Measurements from ENCODE around the gene RNF214. TPM values are rescaled to one million over a fixed set of nuclear protein-coding genes. Genes with fewer than 3 reads are reported as not detected.

Gene RNF214
- 9.4 to 13.9 TPM (median 12.1 TPM) in 5 replicates for total RNA-seq (2022; extraction: Qiagen RNA extraction)

DNA sequence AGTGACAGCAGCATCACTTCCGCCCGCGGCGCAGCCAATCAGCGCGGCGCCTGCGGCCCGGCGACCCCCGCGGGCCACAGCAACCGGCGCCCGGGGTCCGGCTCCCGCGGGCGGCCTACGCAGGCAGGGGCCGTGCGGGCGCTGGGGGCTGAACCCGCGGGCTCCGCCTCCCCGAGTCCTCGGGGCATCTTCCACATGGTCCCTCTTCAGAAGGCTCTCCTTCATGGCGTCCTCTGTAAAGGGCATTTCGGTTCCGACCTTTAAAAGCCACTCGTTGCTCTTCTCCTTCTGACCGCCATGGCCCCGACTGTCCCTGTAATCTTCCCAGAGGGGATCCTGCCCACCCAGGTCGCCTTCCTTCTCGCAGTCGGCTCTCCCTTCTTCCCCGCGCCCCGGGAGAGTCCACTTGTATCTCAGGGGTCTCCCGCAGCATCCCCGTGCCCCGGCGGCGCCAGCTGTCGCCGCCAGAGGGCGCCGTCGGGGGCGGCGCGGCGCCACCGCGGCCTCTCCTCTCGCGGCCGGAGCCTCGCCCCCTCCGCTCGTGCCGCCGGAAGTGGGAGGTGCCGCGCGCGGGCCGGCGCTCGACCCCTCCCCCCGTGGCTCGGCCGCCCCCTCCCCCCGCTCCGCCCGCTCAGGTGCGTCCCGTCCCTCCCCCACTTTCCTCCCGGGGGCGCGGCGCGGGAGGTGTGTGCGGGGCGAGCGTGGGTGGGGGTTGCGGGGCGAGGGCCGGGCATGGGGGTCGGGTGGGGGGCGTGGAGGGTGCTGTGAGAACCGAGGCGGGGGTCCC, at the start of gene RNF214:
TSS of gene RNF214 (plus strand) at position 580 of the 787 bp plus-strand sequence. CDS start 1,602 bp downstream, outside the sequence.

GRCh38 chr11:117199053-117199915, 33.2 kb upstream of the RNF214 start, which contains the start of gene TAGLN:
Gene TAGLN, plus strand, starts transcription at chr11:117199370. Its CDS starts 3,644 bp downstream, at chr11:117203014.

DNA sequence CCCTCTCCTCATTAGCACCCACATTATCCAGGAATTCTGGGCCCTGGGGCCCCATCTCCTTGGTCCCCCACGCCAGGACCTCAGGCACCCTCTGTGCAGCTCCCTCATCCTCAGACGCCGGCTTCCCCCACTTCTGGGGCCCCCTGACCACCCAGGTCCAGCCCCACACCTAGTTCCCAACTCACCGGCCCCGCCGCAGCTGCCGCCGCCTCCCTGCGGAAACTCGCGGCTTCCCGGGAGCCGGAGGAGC, 704 bp upstream of the RNF214 start, which contains the start of gene PCSK7:
TSS of gene PCSK7 (minus strand) at position 232 of the 250 bp plus-strand sequence. CDS start 2,229 bp downstream, outside the sequence.

GRCh38 chr11:117290809-117291396, 58.4 kb downstream of the RNF214 start, which contains the start of gene BACE1-AS:
Gene BACE1-AS, plus strand, starts transcription at chr11:117291346.

DNA sequence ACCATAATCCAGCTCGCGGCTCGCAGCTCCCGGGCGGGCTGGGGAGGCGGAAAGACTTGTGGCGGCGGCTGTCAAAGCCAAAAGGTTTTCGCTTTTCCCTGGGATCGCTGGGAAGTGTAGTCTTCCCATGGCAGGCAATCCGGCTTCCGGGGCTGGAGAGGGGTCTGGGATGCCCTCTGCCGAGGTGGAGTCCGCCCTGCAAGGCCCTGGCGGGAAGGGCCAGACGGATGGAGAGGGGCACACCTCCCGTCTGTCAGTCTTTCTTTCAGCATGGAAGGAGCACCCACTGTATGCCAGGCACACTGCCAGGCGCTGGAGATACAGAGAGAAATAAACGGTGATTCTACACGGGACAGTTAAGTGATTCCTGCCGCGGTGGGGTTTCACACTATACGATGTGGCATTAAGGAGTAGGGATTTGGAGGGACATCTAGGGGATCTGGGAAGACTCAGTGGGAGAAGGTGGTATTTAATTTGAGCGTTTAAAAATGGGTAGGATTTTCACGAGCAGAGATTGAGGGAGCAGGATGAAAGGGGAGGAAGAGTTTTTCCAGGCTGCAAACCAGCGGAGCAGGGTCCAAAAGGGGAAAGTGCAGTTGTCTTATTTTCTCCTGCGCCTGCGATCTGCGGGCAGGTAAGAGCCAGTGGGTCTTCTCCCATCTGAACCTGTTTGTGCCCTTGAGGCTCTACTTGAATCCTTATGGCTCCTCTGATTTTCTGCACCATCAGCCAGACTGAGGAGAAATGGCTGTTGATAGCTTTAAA, 83.9 kb downstream of the RNF214 start, which contains the start of gene BACE1:
TSS of gene BACE1 (minus strand) at position 60 of the 765 bp plus-strand sequence. CDS start 461 bp downstream, outside the sequence.

GRCh38 chr11:117327567-117328374, 95.3 kb downstream of the RNF214 start, which contains the start of gene CEP164:
Gene CEP164, plus strand, starts transcription at chr11:117327854. Its CDS starts 10,733 bp downstream, at chr11:117338587.

Other genes with a start within 250 kb of the RNF214 start
- 7.3 to 9.2 TPM (median 7.9 TPM) in 5 replicates for gene SIK3, start 134.2 kb upstream of the RNF214 start, total RNA-seq (2022; extraction: Qiagen RNA extraction)
- gene PAFAH1B2, start 88.4 kb upstream of the RNF214 start, total RNA-seq (2022; extraction: Qiagen RNA extraction): 30.7 to 45.0 TPM (median 33.6 TPM) in 5 replicates
- 4.5 to 5.5 TPM (median 5.2 TPM) in 5 replicates for gene SIDT2, start 53.9 kb upstream of the RNF214 start, total RNA-seq (2022; extraction: Qiagen RNA extraction)
- 62.9 to 145 TPM (median 109 TPM) in 5 replicates for gene TAGLN, start 33.3 kb upstream of the RNF214 start, total RNA-seq (2022; extraction: Qiagen RNA extraction)
- 15.8 to 20.5 TPM (median 17.9 TPM) in 5 replicates for gene PCSK7, start 598 bp upstream of the RNF214 start, total RNA-seq (2022; extraction: Qiagen RNA extraction)
- 1.8 to 2.5 TPM (median 2.0 TPM) in 5 replicates for gene BACE1-AS, start 58.7 kb downstream of the RNF214 start, total RNA-seq (2022; extraction: Qiagen RNA extraction)
- 9.1 to 11.3 TPM (median 10.3 TPM) in 5 replicates for gene BACE1, start 83.6 kb downstream of the RNF214 start, total RNA-seq (2022; extraction: Qiagen RNA extraction)
- 16.3 to 17.7 TPM (median 17.0 TPM) in 5 replicates for gene CEP164, start 95.2 kb downstream of the RNF214 start, total RNA-seq (2022; extraction: Qiagen RNA extraction)

Data from A549 treated with AZD2906 at 1 μM for 4 hours (cell line).